Spleen (tissue), 7 donors: ENCODE measurements around the gene ACSM3.
"Not testable (repeated sequence)": the region's sequence is repeated elsewhere in the genome, so short reads cannot be mapped to it uniquely, and the experiment has no call there.

Experiments used
- CTCF ChIP-seq, 11 experiments: fragments of 200-600 bp in 7 of 11; fragments of 450-650 bp in 4 of 11; sonication (generic) in 4 of 11; IDR thresholded peaks in 8 of 11; conservative IDR thresholded peaks in 3 of 11; 1 replicate in 7 of 11; 2 replicates in 4 of 11; pipeline versions ENCODE4 v1.4.0 to v1.8.0; 2016 to 2021; ENCODE audit warnings: antibody characterized with exemption in 11 of 11, inconsistent platforms in 4 of 11, mild to moderate bottlenecking in 1 of 11
- POLR2A ChIP-seq, 3 donors: fragments of 450-650 bp; IDR thresholded peaks; one replicate each; pipeline ENCODE4 v1.5.1; 2017; ENCODE audit warnings: antibody characterized with exemption in 3 of 3, mild to moderate bottlenecking in 1 of 3
- donor health status: DM: no; HTN: no; CAD: no; lungs with moderate emphysema.
- donor health status: DM: no; HTN: no; CAD: no.
- donor health status: DM: no; HTN: no; CAD: no.

- not testable (repeated sequence) for TF ChIP-seq CTCF (IDR thresholded peaks at IDR 0.05 in 8 of 11, conservative IDR thresholded peaks at IDR 0.05 in 3 of 11); POLR2A (IDR thresholded peaks at IDR 0.05)
Observed at GRCh38 chr16:20755799-20756198, 8.0 kb upstream of the ACSM3 start.
